H1 (cell line): Measurements from ENCODE around the gene TMEM117.

ENCODE experiments used
- CHD2 ChIP-seq: IDR thresholded peaks from 2 replicates; pipeline ENCODE4 v1.6.1; 2012; ENCODE audit warnings: low read length, improper control_type of control experiment
- EGR1 ChIP-seq: IDR thresholded peaks from 2 replicates; pipeline ENCODE4 v1.6.1; 2011; ENCODE audit warnings: low read depth, low read length, borderline replicate concordance
- EZH2 ChIP-seq: fragments of 200-600 bp; sonication (generic); IDR thresholded peaks from 2 replicates; pipeline ENCODE4 v1.7.1; 2012; ENCODE audit warnings: low read depth, mild to moderate bottlenecking, moderate library complexity, low read length, inconsistent platforms; ENCODE audit not compliant: severe bottlenecking
- JUND ChIP-seq: IDR thresholded peaks from 2 replicates; pipeline ENCODE4 v1.6.1; 2011; ENCODE audit warnings: mild to moderate bottlenecking, improper control_type of control experiment, low read length
- NRF1 ChIP-seq: IDR thresholded peaks from 2 replicates; pipeline ENCODE4 v1.6.1; 2011; ENCODE audit warnings: mild to moderate bottlenecking, low read depth, low read length, improper control_type of control experiment
- POLR2A ChIP-seq, 2 experiments: IDR thresholded peaks; 1 replicate in 1 of 2; 2 replicates in 1 of 2; pipeline ENCODE4 v1.6.1; 2011; ENCODE audit warnings: low read depth in 2 of 2, low read length in 2 of 2, mild to moderate bottlenecking in 2 of 2; ENCODE audit errors: control extremely low read depth in 1 of 2
- POLR2AphosphoS5 ChIP-seq: IDR thresholded peaks from 2 replicates; pipeline ENCODE4 v1.6.1; 2011; ENCODE audit warnings: low read depth, low read length
- RXRA ChIP-seq: IDR thresholded peaks from 2 replicates; pipeline ENCODE4 v1.6.1; 2011; ENCODE audit warnings: low read depth, mild to moderate bottlenecking, low read length, moderate library complexity; ENCODE audit not compliant: insufficient read depth
- SP4 ChIP-seq: IDR thresholded peaks from 2 replicates; pipeline ENCODE4 v1.6.1; 2012; ENCODE audit warnings: low read length, inconsistent platforms
- ZNF274 ChIP-seq: IDR thresholded peaks from 2 replicates; pipeline ENCODE4 v1.7.0; 2012; ENCODE audit warnings: low read length, borderline replicate concordance; ENCODE audit errors: extremely low read depth
- TF ChIP-seq, protein P1 (sequence below), 3 experiments: IDR thresholded peaks; 1 replicate in 2 of 3; 2 replicates in 1 of 3; pipeline versions ENCODE4 v1.5.1 to v1.6.1; 2011; ENCODE audit warnings: low read length in 3 of 3, mild to moderate bottlenecking in 3 of 3, inconsistent platforms in 2 of 3, low read depth in 1 of 3, moderate library complexity in 1 of 3; ENCODE audit not compliant: insufficient read depth in 1 of 3; ENCODE audit errors: control extremely low read depth in 1 of 3
- TF ChIP-seq, protein P2 (sequence below): IDR thresholded peaks from 2 replicates; pipeline ENCODE4 v1.6.1; 2011; ENCODE audit warnings: low read depth, mild to moderate bottlenecking, low read length; ENCODE audit not compliant: insufficient read depth

DNA sequence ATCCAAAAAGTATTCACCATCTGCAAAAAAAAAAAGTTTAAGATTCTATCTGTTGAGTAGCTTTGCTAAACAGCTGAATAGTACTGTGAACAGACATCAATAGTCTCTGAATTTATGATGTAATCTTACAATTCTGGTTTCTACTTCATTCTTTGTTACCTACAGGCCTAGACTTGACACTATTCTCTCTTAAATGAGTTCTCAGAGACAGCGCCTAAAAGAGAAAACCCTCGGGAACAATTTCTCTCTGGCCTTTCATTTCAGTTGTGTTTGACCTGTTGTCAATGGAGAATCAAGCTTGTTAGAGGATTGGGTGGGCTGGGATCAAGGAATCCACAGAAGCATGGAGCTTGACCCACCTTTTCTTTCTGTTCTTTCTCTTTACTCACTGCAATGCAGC is 23.8 kb upstream of the TMEM117 start:
- TF ChIP-seq, protein P1, sequence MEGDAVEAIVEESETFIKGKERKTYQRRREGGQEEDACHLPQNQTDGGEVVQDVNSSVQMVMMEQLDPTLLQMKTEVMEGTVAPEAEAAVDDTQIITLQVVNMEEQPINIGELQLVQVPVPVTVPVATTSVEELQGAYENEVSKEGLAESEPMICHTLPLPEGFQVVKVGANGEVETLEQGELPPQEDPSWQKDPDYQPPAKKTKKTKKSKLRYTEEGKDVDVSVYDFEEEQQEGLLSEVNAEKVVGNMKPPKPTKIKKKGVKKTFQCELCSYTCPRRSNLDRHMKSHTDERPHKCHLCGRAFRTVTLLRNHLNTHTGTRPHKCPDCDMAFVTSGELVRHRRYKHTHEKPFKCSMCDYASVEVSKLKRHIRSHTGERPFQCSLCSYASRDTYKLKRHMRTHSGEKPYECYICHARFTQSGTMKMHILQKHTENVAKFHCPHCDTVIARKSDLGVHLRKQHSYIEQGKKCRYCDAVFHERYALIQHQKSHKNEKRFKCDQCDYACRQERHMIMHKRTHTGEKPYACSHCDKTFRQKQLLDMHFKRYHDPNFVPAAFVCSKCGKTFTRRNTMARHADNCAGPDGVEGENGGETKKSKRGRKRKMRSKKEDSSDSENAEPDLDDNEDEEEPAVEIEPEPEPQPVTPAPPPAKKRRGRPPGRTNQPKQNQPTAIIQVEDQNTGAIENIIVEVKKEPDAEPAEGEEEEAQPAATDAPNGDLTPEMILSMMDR (IDR thresholded peaks at IDR 0.05; ENCODE audit: control extremely low read depth in 1 of 3, insufficient read depth in 1 of 3, low read depth in 1 of 3, low read length in 3 of 3): no peak
- TF ChIP-seq EZH2: no peak
- TF ChIP-seq EGR1: no peak
- TF ChIP-seq ZNF274: no peak
- no peak for TF ChIP-seq CHD2
- TF ChIP-seq POLR2A (IDR thresholded peaks at IDR 0.05; ENCODE audit: control extremely low read depth in 1 of 2, low read depth in 2 of 2, low read length in 2 of 2): no peak
- no peak for TF ChIP-seq SP4
- no peak for TF ChIP-seq RXRA
- TF ChIP-seq, protein P2, sequence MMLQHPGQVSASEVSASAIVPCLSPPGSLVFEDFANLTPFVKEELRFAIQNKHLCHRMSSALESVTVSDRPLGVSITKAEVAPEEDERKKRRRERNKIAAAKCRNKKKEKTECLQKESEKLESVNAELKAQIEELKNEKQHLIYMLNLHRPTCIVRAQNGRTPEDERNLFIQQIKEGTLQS: no peak
- TF ChIP-seq JUND: no peak
- no peak for TF ChIP-seq NRF1
- TF ChIP-seq POLR2AphosphoS5: no peak
